Esophagus muscularis mucosa (tissue), 4 donors: ENCODE measurements around the gene MMP24. TPM values are rescaled to one million over a fixed set of nuclear protein-coding genes. Genes with fewer than 3 reads are reported as not detected.

Source experiments
- DNase-seq: peaks from one replicate; pipeline ENCODE4 v3.0.0-alpha.2; 2017; ENCODE audit errors: extremely low spot score
- H3K27ac ChIP-seq, 4 donors: fragments of 200-600 bp; sonication (generic); replicated peaks in 1 of 4; 1 replicate in 3 of 4; 2 replicates in 1 of 4; pipeline ENCODE4 v1.5.1; 2016 to 2019; ENCODE audit warnings: mild to moderate bottlenecking in 1 of 4
- H3K27me3 ChIP-seq, 4 donors: fragments of 200-600 bp; sonication (generic); one replicate each; pipeline versions ENCODE4 v1.5.1 to v1.6.0; 2016 to 2019
- H3K36me3 ChIP-seq, 4 donors: fragments of 200-600 bp; sonication (generic); one replicate each; pipeline ENCODE4 v1.5.1; 2016 to 2019
- H3K4me1 ChIP-seq, 4 donors: fragments of 200-600 bp; sonication (generic); one replicate each; pipeline ENCODE4 v1.5.1; 2016 to 2019
- H3K4me3 ChIP-seq, 4 donors: fragments of 200-600 bp; sonication (generic); 1 replicate in 2 of 4; 2 replicates in 2 of 4; pipeline ENCODE4 v1.5.1; 2016 to 2019; ENCODE audit warnings: mild to moderate bottlenecking in 4 of 4, moderate library complexity in 1 of 4
- H3K9me3 ChIP-seq, 4 donors: fragments of 200-600 bp; sonication (generic); 1 replicate in 3 of 4; 2 replicates in 1 of 4; pipeline ENCODE4 v1.5.1; 2016 to 2019
- EP300 ChIP-seq: sonication (generic); formaldehyde crosslinking; IDR thresholded peaks from one replicate; pipeline ENCODE4 v1.6.1; 2017; ENCODE audit warnings: antibody characterized with exemption
- POLR2A ChIP-seq: fragments of 450-650 bp; IDR thresholded peaks from one replicate; pipeline ENCODE4 v1.6.1; 2017; ENCODE audit warnings: antibody characterized with exemption, moderate library complexity, mild to moderate bottlenecking, low read depth
- POLR2AphosphoS5 ChIP-seq, 2 donors: sonication (generic); formaldehyde crosslinking; IDR thresholded peaks; one replicate each; pipeline ENCODE4 v1.6.1; 2017; ENCODE audit warnings: antibody characterized with exemption in 2 of 2
- WGBS: methylation state at CpG from one replicate; pipeline ENCODE4 v1.1.5; 2018; 5-methylcytosine and 5-hydroxymethylcytosine counted together
- intact Hi-C: fragments of 100-400 bp; cut with DNase I; formaldehyde crosslinking; loops from one replicate; pipeline ENCODE4 v1.15.1; 2023
- small RNA-seq, 3 donors: library from RNA; depleted of rRNA; stranded (forward); fragments of <200 nt; gene quantifications; one replicate each; pipeline ENCODE3, GENCODE V24; 2016
- total RNA-seq, 4 donors: library from RNA; depleted of rRNA; stranded (reverse); fragments of >200 nt; gene quantifications; one replicate each; pipeline versions ENCODE4 v1.1.0 to v1.2.1, GENCODE V29; 2016
- TF ChIP-seq, protein P1 (sequence below), 3 experiments: fragments of 200-600 bp in 2 of 3; fragments of 450-650 bp in 1 of 3; sonication (generic) in 2 of 3; IDR thresholded peaks; one replicate each; pipeline ENCODE4 v1.5.1; 2017 to 2019; ENCODE audit warnings: antibody characterized with exemption in 3 of 3, mild to moderate bottlenecking in 2 of 3, moderate library complexity in 1 of 3

Gene MMP24
- total RNA-seq, 4 donors from 2014 or later: 0.83 to 4.0 (median 2.0) TPM

DNA sequence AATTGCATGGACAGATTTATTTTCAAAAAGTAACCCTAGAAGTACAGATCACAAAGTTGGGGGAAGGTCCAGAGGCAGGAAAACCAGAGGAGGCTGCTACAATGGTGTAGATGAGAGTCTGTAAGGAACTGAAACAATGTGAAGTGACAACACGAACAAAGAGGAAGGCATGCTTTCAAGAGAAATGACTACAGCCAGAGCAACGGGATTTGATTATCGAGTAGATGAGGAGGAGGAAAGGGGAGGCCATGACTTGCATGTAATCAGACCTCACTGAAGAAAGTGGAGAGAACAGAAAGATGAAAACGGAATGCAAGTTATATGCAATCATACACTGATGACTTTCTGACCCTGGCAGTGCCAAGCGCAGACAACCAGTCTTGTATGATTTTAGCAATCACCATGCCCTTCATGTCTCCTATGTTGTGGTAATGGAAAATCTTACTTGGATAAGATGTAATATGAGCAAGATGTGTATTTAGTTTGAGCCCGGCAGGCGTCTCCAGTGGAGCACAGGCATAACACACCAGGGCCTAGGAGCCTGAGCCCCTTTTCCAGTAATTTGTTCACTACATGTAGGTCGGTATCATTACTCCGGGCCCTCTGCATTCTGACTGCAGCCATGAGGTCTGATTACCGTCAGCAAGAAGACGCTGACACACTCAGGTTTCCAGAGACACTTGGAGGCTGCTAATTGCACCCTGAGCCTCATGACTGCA, 99.7 kb downstream of the MMP24 start:
- no peak for DNase-seq
- H3K9me3 ChIP-seq: no peaks in the 10 kb centered on the region
- intact Hi-C loops: no loop called here
- H3K4me1 ChIP-seq: peaks cover 0 to 8% (median 0%) of the 10 kb centered on the region in 4 donors
- no peaks in the 10 kb centered on the region for H3K27me3 ChIP-seq
- no peaks in the 10 kb centered on the region for H3K36me3 ChIP-seq
- H3K4me3 ChIP-seq: no peak overlapping the region
- TF ChIP-seq EP300: no peak
- TF ChIP-seq POLR2AphosphoS5 (IDR thresholded peaks at IDR 0.05): no peak
- TF ChIP-seq, protein P1, sequence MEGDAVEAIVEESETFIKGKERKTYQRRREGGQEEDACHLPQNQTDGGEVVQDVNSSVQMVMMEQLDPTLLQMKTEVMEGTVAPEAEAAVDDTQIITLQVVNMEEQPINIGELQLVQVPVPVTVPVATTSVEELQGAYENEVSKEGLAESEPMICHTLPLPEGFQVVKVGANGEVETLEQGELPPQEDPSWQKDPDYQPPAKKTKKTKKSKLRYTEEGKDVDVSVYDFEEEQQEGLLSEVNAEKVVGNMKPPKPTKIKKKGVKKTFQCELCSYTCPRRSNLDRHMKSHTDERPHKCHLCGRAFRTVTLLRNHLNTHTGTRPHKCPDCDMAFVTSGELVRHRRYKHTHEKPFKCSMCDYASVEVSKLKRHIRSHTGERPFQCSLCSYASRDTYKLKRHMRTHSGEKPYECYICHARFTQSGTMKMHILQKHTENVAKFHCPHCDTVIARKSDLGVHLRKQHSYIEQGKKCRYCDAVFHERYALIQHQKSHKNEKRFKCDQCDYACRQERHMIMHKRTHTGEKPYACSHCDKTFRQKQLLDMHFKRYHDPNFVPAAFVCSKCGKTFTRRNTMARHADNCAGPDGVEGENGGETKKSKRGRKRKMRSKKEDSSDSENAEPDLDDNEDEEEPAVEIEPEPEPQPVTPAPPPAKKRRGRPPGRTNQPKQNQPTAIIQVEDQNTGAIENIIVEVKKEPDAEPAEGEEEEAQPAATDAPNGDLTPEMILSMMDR (IDR thresholded peaks at IDR 0.05): no peak
- TF ChIP-seq POLR2A: no peak
- 91% methylated on average over 10 of the region's 11 CpGs for WGBS
- H3K27ac ChIP-seq: no peak overlapping the region

Small RNA genes within 50 kb of the gene (small RNA-seq; reads per million reads assigned to genes)
- gene MT1P3 (0 reads per million in 3 donors), gene RNA5SP483 (0 reads per million in 3 donors)

Other genes with a start within 250 kb of the MMP24 start
- gene TRPC4AP, start 133.9 kb upstream of the MMP24 start, total RNA-seq: 10 to 100 TPM; 44.1 to 58.2 (median 52.1) TPM
- gene EDEM2, start 79.4 kb upstream of the MMP24 start, total RNA-seq: 10 to 100 TPM; 13.3 to 20.3 (median 14.6) TPM
- 10 to 100 TPM; 18.3 to 74.7 (median 38.1) TPM for gene PROCR, start 54.6 kb upstream of the MMP24 start, total RNA-seq
- gene MMP24OS, start 51.4 kb downstream of the MMP24 start, total RNA-seq: 10 to 100 TPM; 27.7 to 37.8 (median 32.0) TPM
- 100 to 1,000 TPM in 1 of 4 donors, 10 to 100 TPM in 3; 47.8 to 106 (median 85.0) TPM for gene EIF6, start 58.1 kb downstream of the MMP24 start, total RNA-seq
- gene FAM83C, start 65.7 kb downstream of the MMP24 start, total RNA-seq: not detected
- 10 to 100 TPM; 19.9 to 31.2 (median 30.7) TPM for gene UQCC1, start 185.3 kb downstream of the MMP24 start, total RNA-seq
- under 1 TPM; 0.39 to 0.83 (median 0.44) TPM for gene GDF5, start 211.5 kb downstream of the MMP24 start, total RNA-seq
- gene CEP250, start 228.9 kb downstream of the MMP24 start, total RNA-seq: 10 to 100 TPM; 17.7 to 35.8 (median 23.7) TPM